ENCODE measurements around the gene NRN1. TPM values are rescaled to one million over a fixed set of nuclear protein-coding genes. Genes with fewer than 3 reads are reported as not detected.
"Not testable (repeated sequence)": the region's sequence is repeated elsewhere in the genome, so short reads cannot be mapped to it uniquely, and the experiment has no call there.

The NRN1 gene
- total RNA-seq, result 2.8 and 3.0 TPM in 2 replicates

GRCh38 chr6:6006428-6007365, at the start of gene NRN1:
TSS of gene NRN1 (minus strand) at chr6:6006925. CDS start at chr6:6006749, 176 bp downstream.
- peaks cover 10% of the 10 kb centered on the region for H3K9me3 Mint-ChIP-seq
- H3K27ac Mint-ChIP-seq, result peak within 1 kb of the TSS; percentile 50
- peaks cover 8% of the 10 kb centered on the region for H3K36me3 Mint-ChIP-seq (ENCODE audit: low read depth)

GRCh38 chr6:6052216-6052615, 45.5 kb upstream of the NRN1 start:
- Mint-ChIP-seq H3K9me3 (no peaks in the 10 kb centered on the region), H3K27ac (no peak overlapping the region), H3K27me3 (ENCODE audit: insufficient read depth) (peaks cover 3% of the 10 kb centered on the region), H3K36me3 (ENCODE audit: low read depth) (no peaks in the 10 kb centered on the region), H3K4me3 (no peak overlapping the region), H3K4me1 (ENCODE audit: low read depth) (no peaks in the 10 kb centered on the region)
- no peak for DNase-seq (ENCODE audit: low spot score)
- intact Hi-C loops (cut with micrococcal nuclease), result no loop called here

More at GRCh38 chr6:6006428-6007365, at the start of gene NRN1:
- Mint-ChIP-seq H3K4me1 (ENCODE audit: low read depth) (peaks cover 48% of the 10 kb centered on the region), H3K27me3 (ENCODE audit: insufficient read depth) (peaks cover 73% of the 10 kb centered on the region), H3K4me3 (peak within 1 kb of the TSS; percentile 81)
- intact Hi-C loops (cut with micrococcal nuclease), result loop anchor here (2.0 to 10.0 kb wide), 5 partner anchors 540 to 1721 kb away; partner anchors contain the start of genes BMP6, CDYL, DSP and PPP1R3G
- no peak for DNase-seq (ENCODE audit: low spot score)

GRCh38 chr6:6046716-6047115, 40.0 kb upstream of the NRN1 start:
- H3K36me3 Mint-ChIP-seq (ENCODE audit: low read depth), result no peaks in the 10 kb centered on the region
- H3K4me1 Mint-ChIP-seq (ENCODE audit: low read depth), result no peaks in the 10 kb centered on the region
- no peak overlapping the region for H3K27ac Mint-ChIP-seq
- intact Hi-C loops (cut with micrococcal nuclease), result no loop called here
- DNase-seq (ENCODE audit: low spot score), result no peak
- no peaks in the 10 kb centered on the region for H3K27me3 Mint-ChIP-seq (ENCODE audit: insufficient read depth)
- no peak overlapping the region for H3K4me3 Mint-ChIP-seq
- no peaks in the 10 kb centered on the region for H3K9me3 Mint-ChIP-seq

GRCh38 chr6:6039946-6040509, 33.3 kb upstream of the NRN1 start:
- peaks cover 5% of the 10 kb centered on the region for H3K9me3 Mint-ChIP-seq
- H3K27me3 Mint-ChIP-seq (ENCODE audit: insufficient read depth), result peaks cover 3% of the 10 kb centered on the region
- no peaks in the 10 kb centered on the region for H3K36me3 Mint-ChIP-seq (ENCODE audit: low read depth)
- H3K4me3 Mint-ChIP-seq, result no peak overlapping the region
- H3K27ac Mint-ChIP-seq, result no peak overlapping the region
- intact Hi-C loops (cut with micrococcal nuclease), result no loop called here
- no peaks in the 10 kb centered on the region for H3K4me1 Mint-ChIP-seq (ENCODE audit: low read depth)
- DNase-seq (ENCODE audit: low spot score), result no peak

GRCh38 chr6:6037179-6037578, 30.5 kb upstream of the NRN1 start:
- peaks cover 3% of the 10 kb centered on the region for H3K27me3 Mint-ChIP-seq (ENCODE audit: insufficient read depth)
- no peaks in the 10 kb centered on the region for H3K4me1 Mint-ChIP-seq (ENCODE audit: low read depth)
- no peak overlapping the region for H3K27ac Mint-ChIP-seq
- no peak for DNase-seq (ENCODE audit: low spot score)
- peaks cover 5% of the 10 kb centered on the region for H3K9me3 Mint-ChIP-seq
- no peak overlapping the region for H3K4me3 Mint-ChIP-seq
- intact Hi-C loops (cut with micrococcal nuclease), result no loop called here
- no peaks in the 10 kb centered on the region for H3K36me3 Mint-ChIP-seq (ENCODE audit: low read depth)

GRCh38 chr6:6033858-6034257, 27.1 kb upstream of the NRN1 start:
- no peaks in the 10 kb centered on the region for H3K9me3 Mint-ChIP-seq
- DNase-seq (ENCODE audit: low spot score), result no peak
- intact Hi-C loops (cut with micrococcal nuclease), result no loop called here
- H3K4me1 Mint-ChIP-seq (ENCODE audit: low read depth), result no peaks in the 10 kb centered on the region
- no peaks in the 10 kb centered on the region for H3K27me3 Mint-ChIP-seq (ENCODE audit: insufficient read depth)
- H3K36me3 Mint-ChIP-seq (ENCODE audit: low read depth), result no peaks in the 10 kb centered on the region
- H3K27ac Mint-ChIP-seq, result no peak overlapping the region
- no peak overlapping the region for H3K4me3 Mint-ChIP-seq

GRCh38 chr6:6026513-6027205, 19.9 kb upstream of the NRN1 start:
- Mint-ChIP-seq H3K9me3 (no peaks in the 10 kb centered on the region), H3K27me3 (ENCODE audit: insufficient read depth) (peaks cover 9% of the 10 kb centered on the region), H3K4me1 (ENCODE audit: low read depth) (no peaks in the 10 kb centered on the region), H3K4me3 (no peak overlapping the region), H3K36me3 (ENCODE audit: low read depth) (no peaks in the 10 kb centered on the region), H3K27ac (no peak overlapping the region)
- intact Hi-C loops (cut with micrococcal nuclease), result no loop called here
- no peak for DNase-seq (ENCODE audit: low spot score)

- Mint-ChIP-seq H3K9me3 (no peaks in the 10 kb centered on the region), H3K4me3 (no peak overlapping the region), H3K27ac (no peak overlapping the region), H3K4me1 (ENCODE audit: low read depth) (no peaks in the 10 kb centered on the region), H3K27me3 (ENCODE audit: insufficient read depth) (peaks cover 11% of the 10 kb centered on the region), H3K36me3 (ENCODE audit: low read depth) (no peaks in the 10 kb centered on the region)
- DNase-seq (ENCODE audit: low spot score), result no peak
- intact Hi-C loops (cut with micrococcal nuclease), result no loop called here
These were observed 19.0 kb upstream of the NRN1 start for GRCh38 chr6:6025736-6026135.

- intact Hi-C loops (cut with micrococcal nuclease), result no loop called here
- H3K9me3 Mint-ChIP-seq, result no peaks in the 10 kb centered on the region
These were observed 17.5 kb upstream of the NRN1 start for GRCh38 chr6:6024220-6024619.

GRCh38 chr6:6022841-6023240, 16.1 kb upstream of the NRN1 start:
- H3K4me1 Mint-ChIP-seq (ENCODE audit: low read depth); H3K27ac Mint-ChIP-seq; H3K9me3 Mint-ChIP-seq; intact Hi-C loops (cut with micrococcal nuclease); H3K4me3 Mint-ChIP-seq; H3K36me3 Mint-ChIP-seq (ENCODE audit: low read depth); DNase-seq (ENCODE audit: low spot score): not testable (repeated sequence)
- peaks cover 21% of the 10 kb centered on the region for H3K27me3 Mint-ChIP-seq (ENCODE audit: insufficient read depth)

More at GRCh38 chr6:6024220-6024619, 17.5 kb upstream of the NRN1 start:
- Mint-ChIP-seq H3K4me3 (no peak overlapping the region), H3K27me3 (ENCODE audit: insufficient read depth) (peaks cover 16% of the 10 kb centered on the region), H3K4me1 (ENCODE audit: low read depth) (no peaks in the 10 kb centered on the region), H3K36me3 (ENCODE audit: low read depth) (no peaks in the 10 kb centered on the region), H3K27ac (no peak overlapping the region)
- no peak for DNase-seq (ENCODE audit: low spot score)

GRCh38 chr6:6008648-6009421, 2.1 kb upstream of the NRN1 start:
- peaks cover 10% of the 10 kb centered on the region for H3K9me3 Mint-ChIP-seq
- peak overlapping the region; percentile 81 for H3K4me3 Mint-ChIP-seq
- H3K27ac Mint-ChIP-seq, result peak overlapping the region; percentile 40
- H3K27me3 Mint-ChIP-seq (ENCODE audit: insufficient read depth), result peaks cover 70% of the 10 kb centered on the region
- peaks cover 38% of the 10 kb centered on the region for H3K4me1 Mint-ChIP-seq (ENCODE audit: low read depth)
- H3K36me3 Mint-ChIP-seq (ENCODE audit: low read depth), result peaks cover 7% of the 10 kb centered on the region
- DNase-seq (ENCODE audit: low spot score), result peak; percentile 54
- intact Hi-C loops (cut with micrococcal nuclease), result loop anchor here (2.0 to 10.0 kb wide), 5 partner anchors 14 to 1718 kb away; partner anchors contain the start of genes BMP6, CDYL, DSP and PPP1R3G

- Mint-ChIP-seq H3K27me3 (ENCODE audit: insufficient read depth) (peaks cover 70% of the 10 kb centered on the region), H3K4me1 (ENCODE audit: low read depth) (peaks cover 40% of the 10 kb centered on the region), H3K27ac (peak overlapping the region; percentile 50), H3K36me3 (ENCODE audit: low read depth) (peaks cover 7% of the 10 kb centered on the region), H3K9me3 (peaks cover 10% of the 10 kb centered on the region), H3K4me3 (peak overlapping the region; percentile 81)
- intact Hi-C loops (cut with micrococcal nuclease), result loop anchor here (2.0 to 10.0 kb wide), 5 partner anchors 13 to 1719 kb away; partner anchors contain the start of genes BMP6, CDYL, DSP and PPP1R3G
- no peak for DNase-seq (ENCODE audit: low spot score)
These were observed 1.4 kb upstream of the NRN1 start for GRCh38 chr6:6008089-6008647.
